Astrocyte (in vitro differentiated cells and primary cell): ENCODE data around the gene RPUSD3.

Experiments
- EZH2 ChIP-seq: IDR thresholded peaks from 2 replicates; pipeline ENCODE4 v1.6.1; 2012; ENCODE audit warnings: mild to moderate bottlenecking, low read length, inconsistent platforms; ENCODE audit not compliant: insufficient read depth
- TF ChIP-seq, protein P1 (sequence below): IDR thresholded peaks from 2 replicates; pipeline ENCODE4 v1.5.1; 2011; ENCODE audit warnings: low read depth, mild to moderate bottlenecking, inconsistent platforms, low read length, moderate library complexity; ENCODE audit not compliant: insufficient read depth

DNA sequence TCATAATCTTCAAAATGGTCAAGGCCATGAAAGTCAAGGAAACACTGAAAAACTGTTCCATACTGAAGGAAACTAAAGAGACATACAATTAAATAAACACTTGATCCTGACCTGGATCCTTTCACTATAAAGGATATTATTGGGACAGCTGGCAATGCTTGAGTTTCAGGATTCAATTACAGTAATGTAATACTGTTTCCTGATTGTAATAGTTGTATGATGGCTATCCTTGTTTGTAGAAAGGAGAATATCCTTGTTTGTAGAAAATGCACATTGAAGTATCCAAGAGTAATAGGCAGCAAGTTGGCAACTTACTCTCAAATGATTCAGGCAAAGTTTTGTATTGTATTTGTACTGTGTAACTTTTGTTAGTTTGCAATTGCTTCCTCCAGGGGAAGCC, 31.6 kb upstream of the RPUSD3 start:
- TF ChIP-seq, protein P1, sequence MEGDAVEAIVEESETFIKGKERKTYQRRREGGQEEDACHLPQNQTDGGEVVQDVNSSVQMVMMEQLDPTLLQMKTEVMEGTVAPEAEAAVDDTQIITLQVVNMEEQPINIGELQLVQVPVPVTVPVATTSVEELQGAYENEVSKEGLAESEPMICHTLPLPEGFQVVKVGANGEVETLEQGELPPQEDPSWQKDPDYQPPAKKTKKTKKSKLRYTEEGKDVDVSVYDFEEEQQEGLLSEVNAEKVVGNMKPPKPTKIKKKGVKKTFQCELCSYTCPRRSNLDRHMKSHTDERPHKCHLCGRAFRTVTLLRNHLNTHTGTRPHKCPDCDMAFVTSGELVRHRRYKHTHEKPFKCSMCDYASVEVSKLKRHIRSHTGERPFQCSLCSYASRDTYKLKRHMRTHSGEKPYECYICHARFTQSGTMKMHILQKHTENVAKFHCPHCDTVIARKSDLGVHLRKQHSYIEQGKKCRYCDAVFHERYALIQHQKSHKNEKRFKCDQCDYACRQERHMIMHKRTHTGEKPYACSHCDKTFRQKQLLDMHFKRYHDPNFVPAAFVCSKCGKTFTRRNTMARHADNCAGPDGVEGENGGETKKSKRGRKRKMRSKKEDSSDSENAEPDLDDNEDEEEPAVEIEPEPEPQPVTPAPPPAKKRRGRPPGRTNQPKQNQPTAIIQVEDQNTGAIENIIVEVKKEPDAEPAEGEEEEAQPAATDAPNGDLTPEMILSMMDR, result no peak
- no peak for TF ChIP-seq EZH2
